ENCODE data around the gene SRC.

The SRC gene

DNA sequence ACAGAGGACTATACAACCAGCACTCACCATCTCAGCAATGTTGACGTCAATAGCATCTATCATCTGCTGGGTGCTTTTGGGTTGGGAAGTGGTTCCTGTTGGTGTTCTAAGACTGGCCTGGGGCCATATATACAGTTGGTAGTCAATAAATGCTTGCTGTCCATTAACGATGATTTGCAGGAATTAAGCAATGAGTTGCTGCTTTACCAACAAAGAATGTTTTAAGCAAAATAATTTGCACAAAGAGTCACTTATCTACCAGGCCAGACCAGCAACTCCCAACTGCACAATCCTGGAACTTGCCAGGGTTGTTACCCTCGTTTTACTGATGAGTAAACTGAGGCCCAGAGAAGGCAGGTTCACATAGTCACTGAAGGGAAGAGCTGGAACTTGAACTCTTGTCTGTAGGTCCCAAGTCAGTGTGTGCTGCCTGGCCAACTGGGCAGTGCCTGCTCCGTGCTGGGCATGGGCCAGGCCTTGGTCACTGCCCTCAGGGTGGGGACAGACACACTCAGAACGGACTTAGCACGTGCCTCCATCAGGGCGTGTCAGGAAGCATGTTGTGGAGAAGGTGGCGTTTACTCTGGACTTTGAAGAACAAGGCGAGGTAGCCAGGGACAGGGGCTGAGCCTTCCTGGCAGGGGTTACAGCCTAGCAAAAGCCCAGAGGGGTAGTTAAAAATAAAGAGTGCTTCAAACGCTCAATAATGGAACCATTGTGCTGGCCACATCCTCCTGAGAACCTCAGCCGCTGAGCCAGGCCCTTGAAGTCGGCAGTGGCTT is 2.5 kb upstream of the SRC start:
- Histone ChIP-seq H3K4me1 (ENCODE audit: control insufficient read depth in 2 of 2, insufficient read depth in 2 of 2, low read length in 2 of 2) (peaks cover 27 to 35% of the 10 kb centered on the region in 2 donors), H3K4me3 (ENCODE audit: low read length in 2 of 2) (peak overlapping the region in 1 of 2 donors; percentile 27), H3K36me3 (ENCODE audit: control insufficient read depth in 2 of 2, insufficient read depth in 2 of 2, low read length in 2 of 2) (no peaks in the 10 kb centered on the region), H3K9me3 (ENCODE audit: control insufficient read depth in 2 of 2, low read length in 2 of 2) (no peaks in the 10 kb centered on the region), H3K27ac (ENCODE audit: low read depth in 2 of 2, low read length in 2 of 2) (peak overlapping the region; percentile 91 to 98), H3K9ac (ENCODE audit: low read depth in 1 of 2, low read length in 2 of 2) (peak overlapping the region; percentile 28 to 72), H3K27me3 (ENCODE audit: control insufficient read depth in 2 of 2, insufficient read depth in 2 of 2, low read length in 2 of 2) (no peaks in the 10 kb centered on the region)

DNA sequence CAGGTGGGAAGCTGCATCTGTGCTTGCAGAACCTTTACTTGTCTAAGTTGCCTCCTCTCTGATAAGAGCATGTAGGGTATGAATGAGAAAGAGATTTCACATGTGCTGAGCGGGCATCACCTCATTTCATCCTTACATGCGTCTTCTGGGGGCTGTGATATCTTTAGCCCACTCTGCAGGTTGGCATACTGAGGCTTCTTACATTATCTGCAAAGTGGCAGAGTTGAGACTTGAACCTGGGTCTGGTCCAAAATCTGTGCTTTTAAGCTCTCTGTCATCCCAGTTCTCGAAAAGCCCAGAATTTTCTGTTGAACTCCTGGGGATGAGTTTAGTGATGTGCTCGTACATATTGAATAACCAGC is 2.0 kb upstream of the SRC start:
- H3K36me3 ChIP-seq (ENCODE audit: control insufficient read depth in 2 of 2, insufficient read depth in 2 of 2, low read length in 2 of 2), result peaks cover 0 to 4% of the 10 kb centered on the region in 2 donors
- H3K9me3 ChIP-seq (ENCODE audit: control insufficient read depth in 2 of 2, low read length in 2 of 2), result no peaks in the 10 kb centered on the region
- peak overlapping the region in 1 of 2 donors; percentile 27 for H3K4me3 ChIP-seq (ENCODE audit: low read length in 2 of 2)
- H3K4me1 ChIP-seq (ENCODE audit: control insufficient read depth in 2 of 2, insufficient read depth in 2 of 2, low read length in 2 of 2), result peaks cover 27 to 35% of the 10 kb centered on the region in 2 donors
- peak overlapping the region; percentile 91 to 98 for H3K27ac ChIP-seq (ENCODE audit: low read depth in 2 of 2, low read length in 2 of 2)
- H3K9ac ChIP-seq (ENCODE audit: low read depth in 1 of 2, low read length in 2 of 2), result peak overlapping the region; percentile 28 to 72
- H3K27me3 ChIP-seq (ENCODE audit: control insufficient read depth in 2 of 2, insufficient read depth in 2 of 2, low read length in 2 of 2), result no peaks in the 10 kb centered on the region

DNA sequence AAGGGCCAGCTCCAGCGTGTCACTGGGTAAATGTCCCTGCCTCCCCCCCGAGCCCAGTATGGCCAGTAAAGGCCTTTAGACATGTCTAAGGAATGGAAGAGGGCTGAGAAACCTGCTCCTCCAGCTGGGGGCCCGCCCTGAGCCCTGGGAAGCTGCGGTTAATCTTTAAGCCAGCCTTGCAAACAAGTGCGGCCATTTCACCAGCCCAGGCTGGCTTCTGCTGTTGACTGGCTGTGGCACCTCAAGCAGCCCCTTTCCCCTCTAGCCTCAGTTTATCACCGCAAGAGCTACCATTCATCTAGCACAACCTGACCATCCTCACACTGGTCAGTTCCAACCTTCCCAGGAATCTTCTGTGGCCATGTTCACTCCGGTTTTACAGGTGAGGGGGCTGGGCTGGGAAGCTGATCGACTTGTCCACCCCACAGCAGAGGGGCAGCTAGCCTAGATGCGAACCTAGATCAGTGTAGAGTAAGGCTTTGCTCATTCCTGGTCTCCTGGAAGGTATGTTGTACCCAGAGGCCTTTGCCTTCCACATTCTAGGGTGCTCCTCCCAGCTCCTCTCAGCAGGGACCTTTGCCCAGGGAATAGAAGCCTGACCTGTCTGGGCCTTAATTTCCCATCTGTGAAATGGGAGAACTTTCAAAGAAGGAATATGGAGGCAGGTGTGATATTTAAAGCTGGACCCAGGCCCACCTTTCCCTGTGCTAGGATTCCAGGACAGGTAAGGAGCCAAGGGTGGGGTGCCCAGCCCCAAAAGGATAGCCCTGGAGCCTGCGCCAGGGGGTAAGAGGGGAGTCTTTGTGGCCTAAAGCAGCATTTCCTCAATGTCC is 1.2 kb upstream of the SRC start:
- Histone ChIP-seq H3K9ac (ENCODE audit: low read depth in 1 of 2, low read length in 2 of 2) (peak overlapping the region; percentile 72 to 86), H3K27ac (ENCODE audit: low read depth in 2 of 2, low read length in 2 of 2) (peak overlapping the region; percentile 91 to 98), H3K4me1 (ENCODE audit: control insufficient read depth in 2 of 2, insufficient read depth in 2 of 2, low read length in 2 of 2) (peaks cover 27 to 35% of the 10 kb centered on the region in 2 donors), H3K9me3 (ENCODE audit: control insufficient read depth in 2 of 2, low read length in 2 of 2) (no peaks in the 10 kb centered on the region), H3K27me3 (ENCODE audit: control insufficient read depth in 2 of 2, insufficient read depth in 2 of 2, low read length in 2 of 2) (no peaks in the 10 kb centered on the region), H3K4me3 (ENCODE audit: low read length in 2 of 2) (peak overlapping the region; percentile 62 to 70), H3K36me3 (ENCODE audit: control insufficient read depth in 2 of 2, insufficient read depth in 2 of 2, low read length in 2 of 2) (peaks cover 0 to 4% of the 10 kb centered on the region in 2 donors)

DNA sequence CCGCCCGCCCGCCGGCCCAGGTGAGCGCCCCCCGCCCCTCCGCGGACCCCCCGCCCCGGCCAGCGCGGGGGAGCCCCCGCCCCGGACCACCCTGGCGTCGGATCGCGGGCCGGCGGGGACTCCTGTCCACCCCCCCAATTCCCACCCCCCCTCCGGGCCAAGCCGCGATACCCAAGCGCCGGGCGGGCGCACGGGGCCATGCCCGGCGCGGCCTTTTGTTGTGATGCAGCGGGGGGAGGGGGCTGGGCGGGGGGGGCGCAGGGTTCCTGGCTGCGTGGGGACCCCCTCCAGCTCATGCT is 245 bp downstream of the SRC start:
- Histone ChIP-seq H3K27ac (ENCODE audit: low read depth in 2 of 2, low read length in 2 of 2) (peak overlapping the region; percentile 91 to 98), H3K4me3 (ENCODE audit: low read length in 2 of 2) (peak overlapping the region; percentile 62 to 70), H3K9me3 (ENCODE audit: control insufficient read depth in 2 of 2, low read length in 2 of 2) (no peaks in the 10 kb centered on the region), H3K36me3 (ENCODE audit: control insufficient read depth in 2 of 2, insufficient read depth in 2 of 2, low read length in 2 of 2) (peaks cover 0 to 8% of the 10 kb centered on the region in 2 donors), H3K4me1 (ENCODE audit: control insufficient read depth in 2 of 2, insufficient read depth in 2 of 2, low read length in 2 of 2) (peaks cover 27 to 35% of the 10 kb centered on the region in 2 donors), H3K9ac (ENCODE audit: low read depth in 1 of 2, low read length in 2 of 2) (peak overlapping the region in 1 of 2 donors; percentile 72), H3K27me3 (ENCODE audit: control insufficient read depth in 2 of 2, insufficient read depth in 2 of 2, low read length in 2 of 2) (no peaks in the 10 kb centered on the region)

DNA sequence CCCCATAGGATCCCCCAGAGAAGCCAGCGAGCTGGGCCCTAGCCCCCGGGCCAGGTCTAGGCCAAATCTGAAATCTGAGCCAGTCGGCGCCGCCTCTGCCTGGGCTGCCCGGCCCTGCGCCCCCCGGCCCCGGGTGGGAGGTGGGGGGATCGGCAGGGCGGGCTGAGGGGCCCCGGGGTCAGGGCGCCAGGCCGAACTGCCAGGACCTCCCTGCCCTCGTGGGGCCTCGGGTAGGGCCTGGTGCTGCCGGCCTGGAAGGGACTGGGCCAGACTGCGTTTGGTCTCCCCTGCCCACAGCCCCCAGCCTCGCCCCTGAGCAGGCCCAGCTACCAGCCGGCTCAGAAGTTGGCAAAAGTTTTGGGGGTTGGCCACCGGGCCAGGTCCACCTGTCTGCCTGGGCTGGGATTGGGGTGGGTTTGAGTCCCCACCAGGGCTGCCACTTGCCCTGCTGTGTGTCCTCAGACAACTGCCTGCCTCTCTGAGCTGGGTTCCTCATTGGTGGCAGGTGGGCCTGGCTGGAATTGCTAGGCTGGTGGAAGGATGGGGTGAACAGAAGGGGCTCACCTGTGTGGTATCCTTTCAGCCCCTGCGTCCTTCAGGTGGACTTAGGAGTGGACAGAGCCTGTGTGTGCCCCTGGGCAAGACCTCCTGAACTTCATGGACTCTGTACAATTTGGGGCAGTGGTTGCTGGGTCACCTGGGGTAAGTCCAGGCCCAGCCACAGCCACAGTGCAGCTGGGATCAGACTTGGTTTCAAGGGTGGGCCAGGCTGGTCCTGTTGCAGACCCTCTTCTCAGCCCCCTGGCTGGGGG is 801 bp downstream of the SRC start:
- peak overlapping the region; percentile 49 to 59 for H3K4me3 ChIP-seq (ENCODE audit: low read length in 2 of 2)
- H3K36me3 ChIP-seq (ENCODE audit: control insufficient read depth in 2 of 2, insufficient read depth in 2 of 2, low read length in 2 of 2), result peaks cover 5 to 12% of the 10 kb centered on the region in 2 donors
- H3K9me3 ChIP-seq (ENCODE audit: control insufficient read depth in 2 of 2, low read length in 2 of 2), result no peaks in the 10 kb centered on the region
- peak overlapping the region; percentile 54 to 68 for H3K9ac ChIP-seq (ENCODE audit: low read depth in 1 of 2, low read length in 2 of 2)
- H3K27ac ChIP-seq (ENCODE audit: low read depth in 2 of 2, low read length in 2 of 2), result peak overlapping the region; percentile 35 to 98
- H3K27me3 ChIP-seq (ENCODE audit: control insufficient read depth in 2 of 2, insufficient read depth in 2 of 2, low read length in 2 of 2), result no peaks in the 10 kb centered on the region
- peaks cover 27 to 35% of the 10 kb centered on the region in 2 donors for H3K4me1 ChIP-seq (ENCODE audit: control insufficient read depth in 2 of 2, insufficient read depth in 2 of 2, low read length in 2 of 2)

DNA sequence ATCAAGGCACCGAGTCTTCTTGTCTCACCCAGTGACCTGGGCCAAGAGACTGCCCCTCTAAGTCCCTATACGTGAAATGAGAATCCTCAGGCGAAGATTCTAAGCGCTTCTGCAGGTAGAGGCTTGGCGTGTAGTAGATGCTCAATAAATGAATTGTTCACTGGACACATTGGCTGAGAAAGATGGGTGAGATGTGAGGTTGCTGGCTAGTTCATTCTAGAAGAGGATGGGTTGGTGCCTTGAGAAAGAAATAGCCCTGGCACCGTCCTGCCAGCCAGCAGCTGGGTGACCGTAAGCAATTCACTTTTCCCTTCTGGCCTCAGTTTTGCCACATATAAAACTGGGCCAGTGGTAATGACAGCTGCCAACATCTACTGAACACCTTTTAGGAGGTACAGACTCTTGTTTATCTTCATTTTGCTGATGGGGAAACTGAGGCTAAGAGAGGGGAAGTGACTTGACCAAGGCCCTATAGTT is 1.4 kb downstream of the SRC start:
- H3K9ac ChIP-seq (ENCODE audit: low read depth in 1 of 2, low read length in 2 of 2), result peak overlapping the region in 1 of 2 donors; percentile 68
- peaks cover 7 to 18% of the 10 kb centered on the region in 2 donors for H3K36me3 ChIP-seq (ENCODE audit: control insufficient read depth in 2 of 2, insufficient read depth in 2 of 2, low read length in 2 of 2)
- no peaks in the 10 kb centered on the region for H3K9me3 ChIP-seq (ENCODE audit: control insufficient read depth in 2 of 2, low read length in 2 of 2)
- peaks cover 27 to 35% of the 10 kb centered on the region in 2 donors for H3K4me1 ChIP-seq (ENCODE audit: control insufficient read depth in 2 of 2, insufficient read depth in 2 of 2, low read length in 2 of 2)
- H3K27me3 ChIP-seq (ENCODE audit: control insufficient read depth in 2 of 2, insufficient read depth in 2 of 2, low read length in 2 of 2), result no peaks in the 10 kb centered on the region
- peak overlapping the region in 1 of 2 donors; percentile 98 for H3K27ac ChIP-seq (ENCODE audit: low read depth in 2 of 2, low read length in 2 of 2)
- H3K4me3 ChIP-seq (ENCODE audit: low read length in 2 of 2), result peak overlapping the region in 1 of 2 donors; percentile 59

DNA sequence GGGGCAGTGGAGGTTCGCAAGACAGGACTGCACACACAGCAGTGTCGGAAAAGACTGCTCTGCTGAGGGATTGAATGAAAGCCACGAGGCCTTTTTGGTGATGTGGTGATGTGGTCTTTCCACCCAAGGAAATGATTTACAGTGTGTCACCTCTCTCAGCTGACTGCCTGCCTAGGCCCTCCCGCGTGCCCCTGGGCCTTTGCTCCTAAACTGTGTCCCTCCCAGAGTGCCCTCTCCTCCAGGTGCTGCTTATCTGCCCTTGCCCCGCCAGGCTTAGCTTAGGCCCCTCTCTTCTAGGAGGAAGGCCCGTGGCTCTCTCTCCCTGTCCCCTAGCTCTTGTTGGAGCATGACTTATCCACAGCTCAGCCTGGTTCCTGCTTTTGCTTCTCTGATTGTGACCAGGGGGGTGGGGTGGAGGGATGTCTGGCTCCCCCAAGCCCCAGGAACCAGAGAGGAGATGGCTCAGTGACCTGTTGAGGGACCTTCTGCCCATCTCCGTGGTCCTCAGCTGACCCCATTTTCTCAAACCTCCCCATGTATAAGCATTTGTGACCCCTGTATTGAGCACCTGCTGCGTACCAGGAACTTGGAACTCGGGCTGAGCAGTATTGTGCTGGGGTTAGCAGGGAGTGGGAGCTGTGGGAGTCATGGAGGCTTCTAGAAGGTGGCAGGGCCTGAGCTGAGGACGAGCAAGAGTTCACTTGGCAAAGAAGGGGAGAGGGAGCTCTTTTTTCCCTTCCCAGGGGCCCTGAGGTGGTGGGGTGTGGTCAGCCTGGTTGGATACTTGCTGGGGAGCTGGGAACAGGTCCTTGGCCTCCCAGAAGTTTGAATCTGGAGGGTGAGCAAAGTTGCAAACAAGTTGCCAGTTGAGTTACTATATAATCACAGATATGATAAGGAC is 2.2 kb downstream of the SRC start:
- Histone ChIP-seq H3K9me3 (ENCODE audit: control insufficient read depth in 2 of 2, low read length in 2 of 2) (no peaks in the 10 kb centered on the region), H3K36me3 (ENCODE audit: control insufficient read depth in 2 of 2, insufficient read depth in 2 of 2, low read length in 2 of 2) (peaks cover 14 to 18% of the 10 kb centered on the region in 2 donors), H3K4me1 (ENCODE audit: control insufficient read depth in 2 of 2, insufficient read depth in 2 of 2, low read length in 2 of 2) (peaks cover 25 to 31% of the 10 kb centered on the region in 2 donors), H3K4me3 (ENCODE audit: low read length in 2 of 2) (no peak overlapping the region), H3K27ac (ENCODE audit: low read depth in 2 of 2, low read length in 2 of 2) (peak overlapping the region in 1 of 2 donors; percentile 20), H3K27me3 (ENCODE audit: control insufficient read depth in 2 of 2, insufficient read depth in 2 of 2, low read length in 2 of 2) (no peaks in the 10 kb centered on the region), H3K9ac (ENCODE audit: low read depth in 1 of 2, low read length in 2 of 2) (peak overlapping the region in 1 of 2 donors; percentile 68)

DNA sequence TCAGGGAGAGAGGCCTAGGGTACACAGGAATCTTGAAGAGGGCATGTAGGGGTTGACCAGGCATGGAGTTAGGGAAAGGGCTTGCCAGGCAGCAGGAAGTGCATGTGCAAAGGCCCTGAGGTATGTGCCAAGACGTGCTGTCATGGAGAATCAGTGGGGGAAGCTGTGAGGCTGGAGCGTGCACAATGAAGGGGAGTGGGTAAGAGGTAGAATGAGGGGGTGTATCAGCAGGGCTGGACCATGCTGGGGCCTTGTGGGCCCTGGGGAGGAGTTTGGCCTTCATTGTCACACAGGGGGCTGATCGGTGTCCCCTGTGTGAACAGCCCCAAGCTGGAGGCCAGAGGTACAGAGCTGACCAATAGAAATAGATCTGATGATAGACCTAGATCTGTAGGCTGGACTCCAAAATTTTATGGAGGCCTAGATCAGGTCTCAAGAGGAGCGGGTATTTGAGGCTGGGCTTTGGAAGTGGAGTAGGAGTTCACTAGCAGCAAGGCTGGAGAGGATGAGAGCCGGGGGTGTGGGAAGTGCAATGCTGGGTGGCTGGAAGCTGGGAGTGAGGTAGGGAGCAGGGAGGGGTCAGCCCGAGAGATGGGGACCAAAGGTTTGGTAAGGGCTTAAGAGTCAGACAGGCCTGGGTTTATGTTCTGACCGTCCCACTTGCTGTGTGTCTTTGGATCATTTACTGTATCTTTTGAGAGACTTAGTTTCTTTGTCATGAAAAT is 3.0 kb downstream of the SRC start:
- Histone ChIP-seq H3K36me3 (ENCODE audit: control insufficient read depth in 2 of 2, insufficient read depth in 2 of 2, low read length in 2 of 2) (peaks cover 16 to 27% of the 10 kb centered on the region in 2 donors), H3K4me3 (ENCODE audit: low read length in 2 of 2) (no peak overlapping the region), H3K9me3 (ENCODE audit: control insufficient read depth in 2 of 2, low read length in 2 of 2) (no peaks in the 10 kb centered on the region), H3K27me3 (ENCODE audit: control insufficient read depth in 2 of 2, insufficient read depth in 2 of 2, low read length in 2 of 2) (no peaks in the 10 kb centered on the region), H3K9ac (ENCODE audit: low read depth in 1 of 2, low read length in 2 of 2) (no peak overlapping the region), H3K4me1 (ENCODE audit: control insufficient read depth in 2 of 2, insufficient read depth in 2 of 2, low read length in 2 of 2) (peaks cover 17 to 29% of the 10 kb centered on the region in 2 donors), H3K27ac (ENCODE audit: low read depth in 2 of 2, low read length in 2 of 2) (no peak overlapping the region)

Data from mucosa of rectum (tissue), 2 donors.